Lung (tissue), 12 donors: Measurements from ENCODE around the gene SLC5A4. TPM values are rescaled to one million over a fixed set of nuclear protein-coding genes. Genes with fewer than 3 reads are reported as not detected.
"Not testable (repeated sequence)": the region's sequence is repeated elsewhere in the genome, so short reads cannot be mapped to it uniquely, and the experiment has no call there.

Experiments used
- ATAC-seq: fragments of 200-7000 bp; cut with Tn5 transposase; one replicate; pipeline ENCODE4 v1.9.1; 2020; ENCODE audit warnings: moderate number of reproducible peaks; ENCODE audit not compliant: insufficient read depth, low FRiP score
- DNase-seq, 3 donors: peaks; one replicate each; pipeline ENCODE4 v3.0.0-alpha.2; 2013 to 2017
- H3K27ac ChIP-seq, 2 donors: one replicate each; pipeline ENCODE4 v1.5.1; 2013; ENCODE audit warnings: mild to moderate bottlenecking in 2 of 2, moderate library complexity in 2 of 2, control low read depth in 1 of 2, inconsistent platforms in 1 of 2, low read depth in 1 of 2, low read length in 1 of 2
- H3K27me3 ChIP-seq, 3 donors: one replicate each; pipeline ENCODE4 v1.5.1; 2013; ENCODE audit warnings: low read length in 2 of 3; ENCODE audit not compliant: control insufficient read depth in 3 of 3, insufficient read depth in 3 of 3
- H3K36me3 ChIP-seq, 4 donors: one replicate each; pipeline ENCODE4 v1.5.1; 2013; ENCODE audit warnings: low read length in 4 of 4, mild to moderate bottlenecking in 1 of 4, moderate library complexity in 1 of 4; ENCODE audit not compliant: control insufficient read depth in 4 of 4, insufficient read depth in 4 of 4
- H3K4me1 ChIP-seq, 5 donors: one replicate each; pipeline ENCODE4 v1.5.1; 2013; ENCODE audit warnings: low read length in 5 of 5, mild to moderate bottlenecking in 2 of 5, moderate library complexity in 1 of 5; ENCODE audit not compliant: control insufficient read depth in 5 of 5, insufficient read depth in 5 of 5
- H3K4me3 ChIP-seq: one replicate; pipeline ENCODE4 v1.5.1; 2013; ENCODE audit warnings: mild to moderate bottlenecking, control low read depth, moderate library complexity
- H3K9ac ChIP-seq, 2 donors: one replicate each; pipeline ENCODE4 v1.5.1; 2013; ENCODE audit warnings: low read length in 2 of 2, control low read depth in 1 of 2; ENCODE audit not compliant: insufficient read depth in 1 of 2
- H3K9me3 ChIP-seq, 4 donors: one replicate each; pipeline ENCODE4 v1.5.1; 2013; ENCODE audit warnings: low read length in 3 of 4, mild to moderate bottlenecking in 1 of 4, moderate library complexity in 1 of 4; ENCODE audit not compliant: control insufficient read depth in 4 of 4, insufficient read depth in 3 of 4
- CTCF ChIP-seq: IDR thresholded peaks from 2 replicates; pipeline ENCODE4 v1.5.1; 2012; ENCODE audit warnings: mild to moderate bottlenecking; ENCODE audit errors: control extremely low read depth, extremely low read depth
- WGBS, 2 donors: extraction: QIAGEN DNeasy Blood & Tissue Kit; methylation state at CpG; one replicate each; pipeline ENCODE4 v1.1.7; 2013; 5-methylcytosine and 5-hydroxymethylcytosine counted together
- polyA plus RNA-seq, 2 donors: library from polyadenylated mRNA; stranded (reverse); fragments of 200-250 nt; gene quantifications; one replicate each; pipeline ENCODE4 v1.2.1, GENCODE V29; 2013
- total RNA-seq, 2 donors: library from RNA; depleted of rRNA in 1 of 2; stranded (reverse); fragments of >200 nt in 1 of 2; gene quantifications; one replicate each; pipeline ENCODE4 v1.2.1, GENCODE V29; 2014 to 2021
- donor health status: control.
- donor health status: control.
- donor health status: Bipolar disorder and iron deficiency.
- donor health status: healthy.
- donor health status: DM: yes; HTN: yes; CAD: no.

SLC5A4 gene
- total and polyA plus RNA-seq, 4 donors, result 0.30 to 1.9 (median 0.95) TPM

GRCh38 chr22:32200752-32201151 lies 54.4 kb downstream of the SLC5A4 start:
- DNase-seq (no peak), ATAC-seq (no peak)
- Histone ChIP-seq H3K36me3 (no peaks in the 10 kb centered on the region), H3K4me3 (no peak overlapping the region), H3K4me1 (peaks cover 0 to 12% (median 0%) of the 10 kb centered on the region in 5 donors), H3K27ac (no peak overlapping the region), H3K9me3 (no peaks in the 10 kb centered on the region), H3K9ac (no peak overlapping the region), H3K27me3 (peaks cover 0 to 20% (median 17%) of the 10 kb centered on the region in 3 donors)
- WGBS, 2 donors, result 28 to 48% methylated on average over 10 of the region's 10 CpGs
- TF ChIP-seq CTCF, result no peak

GRCh38 chr22:32199961-32200360 lies 55.2 kb downstream of the SLC5A4 start:
- peaks cover 0 to 12% (median 0%) of the 10 kb centered on the region in 5 donors for H3K4me1 ChIP-seq
- WGBS, 2 donors, result 84 to 85% methylated on average over 7 of the region's 7 CpGs
- no peaks in the 10 kb centered on the region for H3K9me3 ChIP-seq
- no peaks in the 10 kb centered on the region for H3K36me3 ChIP-seq
- no peak overlapping the region for H3K4me3 ChIP-seq
- H3K9ac ChIP-seq, result no peak overlapping the region
- no peak for ATAC-seq
- no peak overlapping the region for H3K27ac ChIP-seq
- peaks cover 0 to 20% (median 17%) of the 10 kb centered on the region in 3 donors for H3K27me3 ChIP-seq
- no peak for DNase-seq
- TF ChIP-seq CTCF, result no peak

GRCh38 chr22:32199341-32199740 lies 55.8 kb downstream of the SLC5A4 start:
- peaks cover 0 to 11% (median 0%) of the 10 kb centered on the region in 5 donors for H3K4me1 ChIP-seq
- ATAC-seq (no peak), DNase-seq (no peak)
- H3K9ac ChIP-seq, result no peak overlapping the region
- H3K4me3 ChIP-seq, result no peak overlapping the region
- peaks cover 0 to 17% (median 17%) of the 10 kb centered on the region in 3 donors for H3K27me3 ChIP-seq
- H3K27ac ChIP-seq, result no peak overlapping the region
- no peak for TF ChIP-seq CTCF
- 94 to 95% methylated on average over 6 of the region's 6 CpGs for WGBS, 2 donors
- H3K36me3 ChIP-seq, result no peaks in the 10 kb centered on the region
- no peaks in the 10 kb centered on the region for H3K9me3 ChIP-seq

GRCh38 chr22:32197553-32198226 lies 57.5 kb downstream of the SLC5A4 start:
- not testable (repeated sequence) for H3K9me3 ChIP-seq, H3K9ac ChIP-seq, H3K4me3 ChIP-seq, H3K4me1 ChIP-seq, H3K36me3 ChIP-seq, DNase-seq, ATAC-seq, H3K27ac ChIP-seq
- peaks cover 0 to 11% (median 6%) of the 10 kb centered on the region in 3 donors for H3K27me3 ChIP-seq
- 87 to 88% methylated on average over 4 to 5 of the region's 5 CpGs for WGBS, 2 donors

- not testable (repeated sequence) for DNase-seq, H3K27ac ChIP-seq, ATAC-seq, H3K36me3 ChIP-seq, H3K4me3 ChIP-seq, H3K9me3 ChIP-seq, H3K4me1 ChIP-seq, H3K9ac ChIP-seq
- WGBS, 2 donors, result 75 to 83% methylated on average over 3 of the region's 3 CpGs
- peaks cover 0 to 11% (median 0%) of the 10 kb centered on the region in 3 donors for H3K27me3 ChIP-seq
Measured at GRCh38 chr22:32195900-32196299, 59.2 kb downstream of the SLC5A4 start.

GRCh38 chr22:32193346-32193745 lies 61.8 kb downstream of the SLC5A4 start:
- 79 to 89% methylated on average over 9 of the region's 9 CpGs for WGBS, 2 donors
- H3K36me3 ChIP-seq, H3K4me3 ChIP-seq, H3K9me3 ChIP-seq, H3K27ac ChIP-seq, DNase-seq, H3K4me1 ChIP-seq, H3K9ac ChIP-seq, ATAC-seq: not testable (repeated sequence)
- H3K27me3 ChIP-seq, result peaks cover 0 to 11% (median 0%) of the 10 kb centered on the region in 3 donors
